ENCODE measurements around the gene PLEKHB2. TPM values are rescaled to one million over a fixed set of nuclear protein-coding genes. Genes with fewer than 3 reads are reported as not detected.
A peak's percentile ranks its signal among the peaks of the same experiment; 100 is the strongest.
"Not testable (repeated sequence)": the region's sequence is repeated elsewhere in the genome, so short reads cannot be mapped to it uniquely, and the experiment has no call there.

The PLEKHB2 gene
- total RNA-seq, 1 donor from 2014 or later: 74.4 TPM

GRCh38 chr2:131143803-131144202 lies 38.7 kb downstream of the PLEKHB2 start:
- DNase-seq: no peak

DNA sequence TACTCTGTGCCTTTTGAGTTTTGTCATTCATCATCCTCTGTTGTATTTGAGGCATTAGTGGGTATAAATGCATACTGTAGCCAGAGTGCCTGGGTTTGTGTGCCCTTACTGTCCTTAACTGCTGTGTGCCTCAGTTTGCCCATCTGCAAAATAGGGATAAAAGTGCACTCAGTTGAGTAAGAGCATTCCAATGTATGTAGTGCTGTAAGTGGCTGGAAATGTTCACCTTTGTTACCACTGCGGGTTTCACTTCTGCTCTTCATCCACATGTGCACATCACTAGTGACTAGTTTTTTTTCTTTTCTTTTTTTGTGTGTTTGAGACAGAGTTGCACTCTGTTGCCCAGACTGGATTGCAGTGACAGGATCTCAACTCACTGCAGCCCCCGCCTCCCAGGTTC lies 39.9 kb downstream of the PLEKHB2 start:
- no peak for DNase-seq

DNA sequence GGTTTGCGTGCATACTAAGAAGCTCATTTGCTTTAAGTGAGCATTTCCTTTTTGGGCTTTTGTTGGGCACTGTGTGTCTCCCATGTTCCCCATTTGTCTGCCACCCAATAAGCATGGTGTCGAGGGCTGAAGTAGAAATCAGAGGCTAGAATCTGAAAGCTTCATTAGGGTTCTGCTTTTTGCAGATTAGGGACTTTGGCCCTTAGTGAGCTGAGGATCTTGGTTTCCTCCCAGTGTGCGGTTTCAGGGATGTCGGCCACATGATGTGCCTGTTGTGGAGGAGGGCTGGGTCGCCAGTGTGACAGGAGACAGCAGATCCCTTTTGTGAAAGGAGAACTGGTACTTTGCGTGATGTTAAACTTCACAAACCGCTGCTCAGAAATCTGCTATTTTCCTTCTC lies 41.1 kb downstream of the PLEKHB2 start:
- DNase-seq: no peak

- no peak for DNase-seq
These were observed 41.6 kb downstream of the PLEKHB2 start for GRCh38 chr2:131146749-131147148.

GRCh38 chr2:131148426-131148825 lies 43.3 kb downstream of the PLEKHB2 start:
- DNase-seq: no peak

DNA sequence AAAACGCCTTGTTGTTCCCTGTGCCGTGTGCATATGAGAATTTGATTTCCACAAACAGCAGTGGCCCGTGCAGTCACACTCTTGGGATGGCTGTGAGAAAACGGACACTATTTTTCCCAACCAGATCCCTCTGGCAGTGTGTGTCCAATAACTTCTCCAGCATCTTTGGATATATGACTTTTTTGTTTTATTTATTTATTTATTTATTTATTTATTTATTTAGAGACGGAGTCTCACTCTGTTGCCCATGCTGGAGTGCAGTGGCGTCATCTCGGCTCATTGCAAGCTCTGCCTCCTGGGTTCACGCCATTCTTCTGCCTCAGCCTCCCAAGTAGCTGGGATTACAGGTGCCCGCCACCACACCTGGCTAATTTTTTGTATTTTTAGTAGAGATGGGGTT lies 45.0 kb downstream of the PLEKHB2 start:
- not testable (repeated sequence) for DNase-seq

DNA sequence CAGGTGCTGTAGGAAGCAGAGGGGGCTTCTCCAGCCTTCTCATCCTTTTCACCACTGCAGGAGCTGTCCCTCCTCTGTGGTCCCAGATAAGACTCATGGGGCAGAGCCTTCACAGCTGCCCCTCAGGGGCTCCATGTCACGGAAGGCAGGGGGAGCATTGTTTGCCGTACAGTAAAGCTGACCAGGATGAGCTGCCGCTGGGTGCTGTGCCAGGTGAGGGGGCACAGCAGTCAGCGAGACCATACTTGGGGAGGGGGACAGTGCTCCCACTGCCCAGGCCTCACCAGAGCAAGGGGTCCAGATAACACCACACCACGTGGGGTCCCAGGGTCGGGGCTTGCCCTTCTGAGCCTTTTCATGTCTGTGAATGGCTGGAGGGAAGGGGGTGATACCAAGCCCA lies 46.3 kb downstream of the PLEKHB2 start:
- DNase-seq: no peak

GRCh38 chr2:131152074-131152473 lies 46.9 kb downstream of the PLEKHB2 start:
- no peak for DNase-seq

DNA sequence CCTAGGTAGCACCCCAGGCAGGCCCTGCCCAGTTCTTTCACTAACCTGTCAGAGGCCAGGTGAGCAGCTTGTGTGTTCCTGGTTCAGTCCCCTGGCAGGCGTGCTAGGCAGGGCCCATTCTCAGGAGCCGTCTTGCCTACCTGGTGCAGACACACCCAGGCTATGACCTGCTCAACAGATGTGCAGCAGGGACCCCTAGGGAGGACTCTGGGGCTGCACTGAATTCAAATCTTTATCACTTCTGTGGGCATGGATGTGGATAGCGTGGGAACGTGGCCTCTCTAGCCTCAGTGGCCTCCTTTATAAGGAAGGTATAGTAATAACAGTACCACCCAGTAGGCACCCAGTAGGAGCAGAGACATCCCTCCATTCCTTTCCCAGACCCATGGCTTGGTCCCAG lies 48.4 kb downstream of the PLEKHB2 start:
- no peak for DNase-seq

DNA sequence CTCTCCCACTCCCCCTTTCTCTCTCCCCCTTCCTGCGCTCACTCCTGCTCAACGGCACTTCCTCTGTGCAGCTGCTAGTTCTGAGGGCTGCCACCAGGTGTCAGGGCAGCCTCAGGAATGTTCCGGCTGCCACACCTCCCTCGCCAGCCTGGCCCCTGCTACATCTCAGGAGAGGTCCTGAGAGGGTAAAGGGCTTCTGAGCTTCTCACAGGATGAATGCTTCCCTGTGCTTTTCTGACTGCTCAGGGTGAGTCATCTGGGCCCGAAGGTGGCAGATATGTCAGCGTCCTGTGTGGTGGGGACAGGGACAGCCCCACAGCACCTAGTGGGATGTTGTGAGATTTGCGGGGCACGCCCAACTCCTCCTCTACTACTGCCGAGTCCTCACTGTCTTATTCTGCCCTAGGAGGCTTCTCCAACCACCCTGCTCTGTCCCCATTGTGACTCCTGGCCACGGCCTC lies 49.0 kb downstream of the PLEKHB2 start:
- peak; percentile 80 for DNase-seq

DNA sequence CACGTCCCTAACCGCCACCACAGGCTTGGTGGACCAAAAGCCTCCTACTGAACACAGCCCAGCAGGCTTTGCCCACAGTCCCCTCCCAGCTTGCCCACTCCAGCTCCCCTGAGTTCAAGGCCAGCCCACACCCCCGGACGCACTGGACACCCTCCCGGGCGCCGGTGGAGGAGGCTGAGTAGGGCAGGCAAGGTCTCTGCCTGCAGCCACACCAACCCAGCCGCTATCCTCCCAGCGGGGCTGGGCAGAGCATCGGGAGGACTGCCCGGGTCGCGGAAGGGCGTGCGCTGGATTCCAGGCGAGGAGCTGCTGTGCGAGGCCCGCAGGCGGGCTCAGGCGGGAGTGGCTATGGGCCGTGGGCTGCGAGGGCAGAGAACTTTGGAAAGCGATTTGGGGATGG lies 49.5 kb downstream of the PLEKHB2 start:
- DNase-seq: no peak

- no peak for DNase-seq
These were observed 50.2 kb downstream of the PLEKHB2 start for GRCh38 chr2:131155208-131155855.

- DNase-seq: no peak
These were observed 51.5 kb downstream of the PLEKHB2 start for GRCh38 chr2:131156452-131157149.

DNA sequence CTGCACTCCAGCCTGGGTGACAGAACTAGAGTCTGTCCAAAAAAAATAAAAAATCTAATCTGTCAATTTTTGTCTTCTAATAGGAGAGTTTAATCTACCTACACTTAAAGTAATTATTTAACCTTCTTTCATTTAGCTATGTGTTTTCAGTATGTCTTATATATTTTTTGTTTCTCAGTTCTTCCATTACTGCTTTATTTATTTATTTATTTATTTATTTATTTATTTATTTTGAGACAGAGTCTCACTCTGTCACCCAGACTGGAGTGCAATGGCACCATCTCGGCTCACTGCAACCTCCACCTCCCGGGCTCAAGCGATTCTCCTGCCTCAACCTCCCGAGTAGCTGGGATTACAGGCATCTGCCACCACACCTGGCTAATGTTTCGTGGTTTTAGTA lies 60.4 kb downstream of the PLEKHB2 start:
- DNase-seq: not testable (repeated sequence)

- DNase-seq: no peak
These were observed 63.4 kb downstream of the PLEKHB2 start for GRCh38 chr2:131168538-131168937.

DNA sequence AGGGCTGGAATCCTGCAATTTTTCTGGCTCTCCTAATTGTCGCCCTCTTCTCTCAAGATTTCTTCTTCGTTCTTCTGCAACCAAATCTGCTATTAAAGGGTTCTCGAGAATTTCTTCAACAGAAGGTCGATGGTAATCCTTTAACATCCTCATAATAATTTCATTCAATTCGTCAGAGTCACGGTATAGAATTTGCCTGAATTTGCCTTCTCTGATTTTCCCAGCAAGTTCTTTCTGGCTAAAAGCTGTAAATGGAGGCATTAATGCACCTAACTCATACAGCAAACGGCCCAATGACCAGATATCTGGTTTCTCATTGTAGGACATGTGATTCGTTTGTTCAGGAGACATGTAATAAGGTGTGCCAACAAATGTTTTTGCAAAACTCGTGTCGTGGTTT lies 72.9 kb downstream of the PLEKHB2 start:
- peak; percentile 16 for DNase-seq

- DNase-seq: peak; percentile 77
These were observed 73.7 kb downstream of the PLEKHB2 start for GRCh38 chr2:131178721-131179418.

DNA sequence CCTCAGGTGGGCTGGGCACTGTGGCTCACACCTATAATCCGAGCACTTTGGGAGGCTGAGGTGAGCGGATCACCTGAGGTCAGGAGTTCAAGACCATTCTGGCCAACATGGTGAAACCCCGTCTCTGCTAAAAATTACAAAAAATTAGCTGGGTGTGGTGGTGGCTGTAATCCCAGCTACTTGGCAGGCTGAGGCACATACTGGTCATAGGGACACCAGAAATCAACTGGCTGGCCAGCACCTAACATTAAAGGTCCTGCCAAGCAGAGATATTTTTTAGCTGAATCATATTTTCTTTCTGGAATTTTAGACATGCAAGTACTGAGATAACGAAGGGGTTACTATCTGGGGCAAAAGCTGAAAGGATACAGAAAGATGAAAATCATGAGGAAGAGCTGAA lies 76.3 kb downstream of the PLEKHB2 start:
- DNase-seq: not testable (repeated sequence)

DNA sequence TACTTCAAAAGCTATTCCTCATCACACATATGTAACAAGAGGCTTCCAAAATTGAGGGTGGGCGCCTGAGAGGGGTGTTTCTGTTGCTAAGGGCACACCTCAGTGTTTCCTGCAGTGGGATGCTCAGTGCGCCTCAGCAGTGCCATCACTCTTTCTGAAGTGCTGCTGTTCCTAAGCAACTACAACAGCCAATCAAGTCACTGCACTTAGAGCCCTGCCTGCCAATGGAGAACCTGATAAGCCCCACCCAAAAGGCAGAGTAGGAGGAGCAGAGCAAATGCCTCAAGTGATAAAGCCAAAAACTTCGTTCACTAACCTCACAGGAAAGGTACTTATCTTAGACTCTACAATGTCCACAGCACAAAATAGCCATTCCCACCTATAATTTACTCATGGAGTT lies 88.3 kb downstream of the PLEKHB2 start:
- not testable (repeated sequence) for DNase-seq

DNA sequence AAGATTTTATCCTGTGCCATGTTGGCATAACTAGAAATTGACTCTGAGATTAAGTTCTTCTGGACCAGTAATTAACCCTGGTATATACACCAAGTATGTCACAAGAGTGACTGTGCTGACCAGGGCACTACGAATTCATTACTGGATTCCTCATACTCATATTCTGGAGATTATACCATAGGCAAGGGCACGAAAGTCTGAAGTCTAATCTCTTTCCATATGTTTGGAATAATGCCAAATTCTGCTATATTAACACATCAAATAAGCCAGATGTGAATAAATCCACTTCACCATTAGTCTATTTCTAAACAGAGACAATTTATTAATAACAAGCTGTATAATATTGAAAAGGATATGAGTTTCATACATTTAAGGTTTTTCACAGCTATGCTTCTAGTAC lies 91.0 kb downstream of the PLEKHB2 start:
- DNase-seq: not testable (repeated sequence)
